Activated CD8-positive, alpha-beta T cell treated with anti-CD3 and anti-CD28 coated beads for 36 hours (primary cell): Measurements from ENCODE around the gene PPP2R2C. TPM values are rescaled to one million over a fixed set of nuclear protein-coding genes. Genes with fewer than 3 reads are reported as not detected.

Source experiments
- ATAC-seq: fragments of 200-7000 bp; cut with Tn5 transposase; one replicate; pipeline ENCODE4 v1.10.0; 2021; ENCODE audit warnings: mild to moderate bottlenecking, moderate library complexity
- CTCF ChIA-PET: fragments of 350-600 bp; sonication (Branson Sonifier 250); formaldehyde crosslinking; loops from one replicate; lab custom pipeline; 2021; ENCODE audit warnings: antibody characterized with exemption; lab: Charles Lee
- POLR2A ChIA-PET: fragments of 350-600 bp; sonication (Branson Sonifier 250); formaldehyde crosslinking; loops from one replicate; lab custom pipeline; 2021; ENCODE audit warnings: antibody characterized with exemption; lab: Charles Lee
- DNase-seq: peaks from one replicate; pipeline ENCODE4 v3.0.0-alpha.2; 2020
- H3K27ac Mint-ChIP-seq: one replicate; pipeline ENCODE4 v1.8.0; 2021; ENCODE audit warnings: mild to moderate bottlenecking, mixed read lengths
- H3K27me3 Mint-ChIP-seq: one replicate; pipeline ENCODE4 v1.8.0; 2021; ENCODE audit warnings: mixed read lengths
- H3K36me3 Mint-ChIP-seq: one replicate; pipeline ENCODE4 v1.8.0; 2021; ENCODE audit warnings: low read depth, mixed read lengths
- H3K4me1 Mint-ChIP-seq: one replicate; pipeline ENCODE4 v1.8.0; 2021; ENCODE audit warnings: low read depth, mixed read lengths
- H3K4me3 Mint-ChIP-seq: one replicate; pipeline ENCODE4 v1.8.0; 2021; ENCODE audit warnings: mild to moderate bottlenecking, moderate library complexity, mixed read lengths
- H3K9me3 Mint-ChIP-seq: one replicate; pipeline ENCODE4 v1.8.0; 2021; ENCODE audit warnings: mixed read lengths
- intact Hi-C: fragments of 100-400 bp; cut with micrococcal nuclease; formaldehyde crosslinking; loops from one replicate; pipeline ENCODE4 v1.10.0; 2022
- total RNA-seq, 2 experiments: library from RNA; stranded (reverse); gene quantifications; one replicate each; pipeline ENCODE4 v1.2.3, GENCODE V29; 2021
- TF ChIP-seq, protein P1 (sequence below): fragments of 200-600 bp; IDR thresholded peaks from one replicate; pipeline ENCODE4 v1.8.0; 2022; ENCODE audit warnings: antibody characterized with exemption, mild to moderate bottlenecking

The PPP2R2C gene
- total RNA-seq, 2 experiments from 2014 or later, result not detected

DNA sequence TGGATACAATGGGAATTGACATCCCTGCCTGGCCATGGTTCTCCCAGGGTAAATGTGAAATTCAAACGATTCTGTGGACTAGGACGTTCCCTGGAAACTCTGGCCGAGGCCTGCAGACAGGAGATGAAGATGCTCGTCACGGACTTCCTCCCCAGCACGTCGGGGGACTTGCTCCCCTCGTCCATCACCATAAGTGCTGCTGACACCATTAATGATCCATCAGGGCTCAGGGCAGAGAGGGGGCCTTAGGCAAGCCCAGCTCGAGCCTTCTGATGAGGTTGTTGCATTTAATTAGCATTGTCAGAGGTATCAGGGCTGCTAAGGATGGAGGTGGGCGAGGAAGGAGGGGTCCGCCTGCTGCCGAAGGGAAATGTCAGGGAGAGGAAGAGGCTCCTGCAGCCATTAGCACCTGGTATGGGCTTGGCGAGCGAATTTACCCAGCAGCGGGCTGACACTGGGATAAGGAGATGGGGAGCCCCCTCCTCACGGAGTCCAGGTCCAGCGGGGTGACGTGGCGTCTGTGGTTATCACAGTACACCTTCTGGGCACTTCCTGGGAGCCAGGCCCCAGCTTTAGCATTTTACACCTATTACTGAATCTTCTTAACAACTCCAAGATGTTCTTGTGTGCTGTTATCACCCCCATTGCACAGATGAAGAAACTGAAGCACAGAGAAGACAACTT is 83.1 kb downstream of the PPP2R2C start:
- DNase-seq (no peak), ATAC-seq (no peak)
- no peaks in the 10 kb centered on the region for H3K27me3 Mint-ChIP-seq
- ChIA-PET CTCF (interaction anchor here (1.1 kb wide), 1 partner anchor 57 kb away, joined by 4 read pairs; no protein-coding TSS in a partner anchor), POLR2A (no interaction called here)
- H3K4me1 Mint-ChIP-seq, result no peaks in the 10 kb centered on the region
- TF ChIP-seq, protein P1, sequence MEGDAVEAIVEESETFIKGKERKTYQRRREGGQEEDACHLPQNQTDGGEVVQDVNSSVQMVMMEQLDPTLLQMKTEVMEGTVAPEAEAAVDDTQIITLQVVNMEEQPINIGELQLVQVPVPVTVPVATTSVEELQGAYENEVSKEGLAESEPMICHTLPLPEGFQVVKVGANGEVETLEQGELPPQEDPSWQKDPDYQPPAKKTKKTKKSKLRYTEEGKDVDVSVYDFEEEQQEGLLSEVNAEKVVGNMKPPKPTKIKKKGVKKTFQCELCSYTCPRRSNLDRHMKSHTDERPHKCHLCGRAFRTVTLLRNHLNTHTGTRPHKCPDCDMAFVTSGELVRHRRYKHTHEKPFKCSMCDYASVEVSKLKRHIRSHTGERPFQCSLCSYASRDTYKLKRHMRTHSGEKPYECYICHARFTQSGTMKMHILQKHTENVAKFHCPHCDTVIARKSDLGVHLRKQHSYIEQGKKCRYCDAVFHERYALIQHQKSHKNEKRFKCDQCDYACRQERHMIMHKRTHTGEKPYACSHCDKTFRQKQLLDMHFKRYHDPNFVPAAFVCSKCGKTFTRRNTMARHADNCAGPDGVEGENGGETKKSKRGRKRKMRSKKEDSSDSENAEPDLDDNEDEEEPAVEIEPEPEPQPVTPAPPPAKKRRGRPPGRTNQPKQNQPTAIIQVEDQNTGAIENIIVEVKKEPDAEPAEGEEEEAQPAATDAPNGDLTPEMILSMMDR, result no peak
- no peaks in the 10 kb centered on the region for H3K36me3 Mint-ChIP-seq
- H3K9me3 Mint-ChIP-seq, result no peaks in the 10 kb centered on the region
- no peak overlapping the region for H3K4me3 Mint-ChIP-seq
- intact Hi-C loops, result no loop called here
- H3K27ac Mint-ChIP-seq, result no peak overlapping the region

DNA sequence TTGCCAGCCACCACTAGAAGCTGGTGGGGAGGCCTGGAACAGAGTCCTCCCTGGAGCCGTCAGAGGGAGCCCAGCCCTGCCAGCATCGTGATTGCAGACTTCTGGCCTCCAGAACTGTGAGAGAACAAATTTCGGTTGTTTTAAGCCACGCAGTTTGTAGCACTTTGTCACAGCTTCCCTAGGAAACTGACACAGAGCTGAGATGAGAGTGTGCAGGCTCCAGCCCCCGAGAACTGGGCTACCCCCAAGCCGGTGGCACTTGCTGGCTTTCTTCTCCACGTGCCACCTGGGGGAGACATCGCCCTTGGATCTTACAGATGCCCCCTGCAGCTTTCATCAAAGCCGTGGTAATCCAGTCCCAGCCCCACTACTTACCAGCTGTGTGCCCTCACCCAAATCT is 83.7 kb downstream of the PPP2R2C start:
- H3K9me3 Mint-ChIP-seq, result no peaks in the 10 kb centered on the region
- H3K4me1 Mint-ChIP-seq, result no peaks in the 10 kb centered on the region
- TF ChIP-seq, protein P1, result no peak
- DNase-seq (no peak), ATAC-seq (no peak)
- H3K4me3 Mint-ChIP-seq, result no peak overlapping the region
- no peaks in the 10 kb centered on the region for H3K36me3 Mint-ChIP-seq
- ChIA-PET POLR2A (no interaction called here), CTCF (interaction anchor here (1.1 kb wide), 1 partner anchor 57 kb away, joined by 4 read pairs; no protein-coding TSS in a partner anchor)
- H3K27ac Mint-ChIP-seq, result no peak overlapping the region
- H3K27me3 Mint-ChIP-seq, result no peaks in the 10 kb centered on the region
- intact Hi-C loops, result no loop called here

DNA sequence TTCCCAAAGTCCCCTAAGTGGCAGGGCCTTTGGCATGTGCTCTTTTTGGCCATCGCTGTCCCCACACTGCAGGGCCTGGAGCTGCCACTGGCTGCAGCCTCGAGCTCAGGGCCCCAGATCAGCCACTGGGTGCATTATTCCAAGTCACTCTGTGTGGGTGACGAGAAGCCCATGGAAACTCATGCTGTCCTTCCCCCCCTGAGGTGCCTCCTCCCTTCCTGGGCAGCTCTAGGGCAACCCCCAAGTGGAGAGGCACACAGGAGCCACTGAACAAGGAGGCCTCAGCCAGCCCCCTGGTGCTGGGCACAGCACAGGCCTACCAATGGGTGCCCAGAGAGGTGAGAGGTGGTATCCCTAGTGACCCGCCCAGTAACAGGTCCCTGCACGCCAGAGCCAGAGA is 84.5 kb downstream of the PPP2R2C start:
- no peak overlapping the region for H3K27ac Mint-ChIP-seq
- no peak overlapping the region for H3K4me3 Mint-ChIP-seq
- ChIA-PET CTCF (no interaction called here), POLR2A (no interaction called here)
- no peaks in the 10 kb centered on the region for H3K36me3 Mint-ChIP-seq
- DNase-seq (no peak), ATAC-seq (no peak)
- H3K27me3 Mint-ChIP-seq, result no peaks in the 10 kb centered on the region
- H3K4me1 Mint-ChIP-seq, result no peaks in the 10 kb centered on the region
- TF ChIP-seq, protein P1, result no peak
- no peaks in the 10 kb centered on the region for H3K9me3 Mint-ChIP-seq
- intact Hi-C loops, result no loop called here

DNA sequence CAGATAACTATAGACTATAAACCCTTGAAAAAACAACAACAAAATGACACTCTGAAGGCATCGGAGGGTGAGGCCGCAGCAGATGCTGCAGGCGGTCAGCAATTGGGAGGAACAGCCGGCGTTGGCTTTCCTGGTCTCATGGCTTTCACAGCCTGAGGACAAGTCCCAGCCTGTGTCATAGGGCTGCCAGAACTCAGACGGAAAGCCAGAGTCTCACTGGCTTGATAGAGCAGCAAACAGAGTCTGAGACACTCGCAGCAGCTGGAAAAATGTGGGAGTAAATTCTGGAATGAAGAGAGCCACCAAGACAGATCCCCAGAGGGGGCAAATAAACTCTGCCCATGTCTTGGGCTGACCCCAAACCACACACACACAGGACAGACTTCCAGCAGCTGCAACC is 86.3 kb downstream of the PPP2R2C start:
- ChIA-PET CTCF (no interaction called here), POLR2A (no interaction called here)
- TF ChIP-seq, protein P1, result no peak
- Mint-ChIP-seq H3K27me3 (peaks cover 3% of the 10 kb centered on the region), H3K9me3 (no peaks in the 10 kb centered on the region), H3K36me3 (no peaks in the 10 kb centered on the region), H3K27ac (no peak overlapping the region), H3K4me1 (no peaks in the 10 kb centered on the region), H3K4me3 (no peak overlapping the region)
- ATAC-seq, result no peak
- DNase-seq, result no peak
- intact Hi-C loops, result no loop called here

DNA sequence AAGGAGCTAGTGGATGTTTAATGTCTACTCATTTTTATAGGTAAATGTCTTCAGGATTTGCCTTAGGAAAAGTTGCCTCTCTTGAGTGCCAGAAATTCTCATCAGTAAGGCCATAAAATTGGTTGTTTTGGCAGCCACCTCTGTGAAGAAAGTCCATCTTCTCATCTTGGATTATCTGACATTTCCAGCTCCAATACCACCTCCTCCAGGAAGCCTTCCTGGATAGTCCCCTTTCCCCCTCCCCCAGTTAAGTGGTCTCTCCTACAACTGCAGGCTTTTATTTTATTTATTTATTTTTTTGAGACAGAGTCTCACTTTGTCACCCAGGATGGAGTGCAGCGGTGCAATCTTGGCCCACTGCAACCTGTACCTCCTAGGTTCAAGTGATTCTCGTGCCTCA is 87.1 kb downstream of the PPP2R2C start:
- ATAC-seq (no peak), DNase-seq (no peak)
- H3K4me1 Mint-ChIP-seq, result no peaks in the 10 kb centered on the region
- H3K4me3 Mint-ChIP-seq, result no peak overlapping the region
- TF ChIP-seq, protein P1, result no peak
- H3K27ac Mint-ChIP-seq, result no peak overlapping the region
- ChIA-PET POLR2A (no interaction called here), CTCF (no interaction called here)
- H3K9me3 Mint-ChIP-seq, result no peaks in the 10 kb centered on the region
- H3K27me3 Mint-ChIP-seq, result peaks cover 3% of the 10 kb centered on the region
- intact Hi-C loops, result no loop called here
- H3K36me3 Mint-ChIP-seq, result no peaks in the 10 kb centered on the region
